SK-N-SH (cell line): ENCODE results near the gene SEC14L5.

Experiments
- FOXJ3 ChIP-seq: sonication (generic); formaldehyde crosslinking; IDR thresholded peaks from 2 replicates; pipeline ENCODE4 v1.5.1; 2020; ENCODE audit warnings: mild to moderate bottlenecking, missing genetic modification reagents
- JUND ChIP-seq: IDR thresholded peaks from 2 replicates; pipeline ENCODE4 v1.4.0; 2012
- MXI1 ChIP-seq: IDR thresholded peaks from 2 replicates; pipeline ENCODE4 v1.6.1; 2012; ENCODE audit warnings: mild to moderate bottlenecking, low read depth, low read length, improper control_type of control experiment
- NFIC ChIP-seq: IDR thresholded peaks from 2 replicates; pipeline ENCODE4 v1.4.0; 2012; ENCODE audit warnings: borderline replicate concordance
- PBX3 ChIP-seq: IDR thresholded peaks from 2 replicates; pipeline ENCODE4; 2012
- POLR2AphosphoS5 ChIP-seq: IDR thresholded peaks from 2 replicates; pipeline ENCODE4 v1.6.1; 2012; ENCODE audit warnings: low read depth, low read length
- RCOR1 ChIP-seq: fragments of 150-350 bp; IDR thresholded peaks from 2 replicates; pipeline ENCODE4 v1.6.1; 2017; ENCODE audit warnings: antibody characterized with exemption, low read length
- TF ChIP-seq, protein P1 (sequence below): fragments of 200-600 bp; sonication (generic); IDR thresholded peaks from 2 replicates; pipeline ENCODE4 v1.6.1; 2017; ENCODE audit warnings: antibody characterized with exemption, mild to moderate bottlenecking, moderate library complexity
- TF ChIP-seq, protein P2 (sequence below): fragments of 150-350 bp; IDR thresholded peaks from 2 replicates; pipeline ENCODE4 v1.6.1; 2017; ENCODE audit warnings: antibody characterized with exemption, low read length, low read depth, borderline replicate concordance

DNA sequence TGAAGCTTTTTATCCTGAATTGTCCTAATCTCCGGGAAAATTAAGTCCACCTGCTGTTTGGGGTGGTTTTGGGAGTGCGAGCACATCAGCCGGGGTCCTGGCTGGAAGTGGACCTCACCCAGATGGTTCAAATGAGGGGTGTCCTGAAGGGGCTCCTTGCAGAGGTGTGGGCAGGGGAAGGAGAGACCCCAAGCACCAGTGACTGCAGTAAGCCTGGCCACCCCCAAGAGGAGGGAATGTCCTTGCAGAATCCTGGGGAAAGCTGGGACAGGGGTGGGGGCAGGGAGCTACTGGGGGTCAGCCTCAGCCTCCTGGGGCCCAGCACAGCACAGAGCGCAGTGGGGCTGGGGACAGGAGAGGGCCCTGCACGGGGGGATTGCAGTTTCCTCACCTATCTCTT, 46.2 kb downstream of the SEC14L5 start:
- TF ChIP-seq FOXJ3, result no peak
- TF ChIP-seq JUND, result no peak
- TF ChIP-seq MXI1, result no peak
- TF ChIP-seq, protein P1, sequence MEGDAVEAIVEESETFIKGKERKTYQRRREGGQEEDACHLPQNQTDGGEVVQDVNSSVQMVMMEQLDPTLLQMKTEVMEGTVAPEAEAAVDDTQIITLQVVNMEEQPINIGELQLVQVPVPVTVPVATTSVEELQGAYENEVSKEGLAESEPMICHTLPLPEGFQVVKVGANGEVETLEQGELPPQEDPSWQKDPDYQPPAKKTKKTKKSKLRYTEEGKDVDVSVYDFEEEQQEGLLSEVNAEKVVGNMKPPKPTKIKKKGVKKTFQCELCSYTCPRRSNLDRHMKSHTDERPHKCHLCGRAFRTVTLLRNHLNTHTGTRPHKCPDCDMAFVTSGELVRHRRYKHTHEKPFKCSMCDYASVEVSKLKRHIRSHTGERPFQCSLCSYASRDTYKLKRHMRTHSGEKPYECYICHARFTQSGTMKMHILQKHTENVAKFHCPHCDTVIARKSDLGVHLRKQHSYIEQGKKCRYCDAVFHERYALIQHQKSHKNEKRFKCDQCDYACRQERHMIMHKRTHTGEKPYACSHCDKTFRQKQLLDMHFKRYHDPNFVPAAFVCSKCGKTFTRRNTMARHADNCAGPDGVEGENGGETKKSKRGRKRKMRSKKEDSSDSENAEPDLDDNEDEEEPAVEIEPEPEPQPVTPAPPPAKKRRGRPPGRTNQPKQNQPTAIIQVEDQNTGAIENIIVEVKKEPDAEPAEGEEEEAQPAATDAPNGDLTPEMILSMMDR, result no peak
- no peak for TF ChIP-seq POLR2AphosphoS5
- no peak for TF ChIP-seq RCOR1
- no peak for TF ChIP-seq NFIC
- TF ChIP-seq, protein P2, sequence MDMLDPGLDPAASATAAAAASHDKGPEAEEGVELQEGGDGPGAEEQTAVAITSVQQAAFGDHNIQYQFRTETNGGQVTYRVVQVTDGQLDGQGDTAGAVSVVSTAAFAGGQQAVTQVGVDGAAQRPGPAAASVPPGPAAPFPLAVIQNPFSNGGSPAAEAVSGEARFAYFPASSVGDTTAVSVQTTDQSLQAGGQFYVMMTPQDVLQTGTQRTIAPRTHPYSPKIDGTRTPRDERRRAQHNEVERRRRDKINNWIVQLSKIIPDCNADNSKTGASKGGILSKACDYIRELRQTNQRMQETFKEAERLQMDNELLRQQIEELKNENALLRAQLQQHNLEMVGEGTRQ, result no peak
- no peak for TF ChIP-seq PBX3
